Stimulated activated CD4-positive, alpha-beta T cell treated with anti-CD3 and anti-CD28 coated beads, TNF-alpha, amount 100 ng/mL, for 48 hours (primary cell): ENCODE results near the gene TBKBP1.
"Not testable (repeated sequence)": the region's sequence is repeated elsewhere in the genome, so short reads cannot be mapped to it uniquely, and the experiment has no call there.

ENCODE experiments used
- DNase-seq, 3 donors: peaks; one replicate each; pipeline ENCODE4 v3.0.0-alpha.2; 2020; ENCODE audit warnings: low read depth in 3 of 3

TBKBP1 gene

GRCh38 chr17:47676510-47677165, 17.3 kb upstream of the TBKBP1 start:
- no peak for DNase-seq

GRCh38 chr17:47678196-47678595, 15.8 kb upstream of the TBKBP1 start:
- no peak for DNase-seq

- no peak for DNase-seq
These were observed 11.8 kb upstream of the TBKBP1 start for GRCh38 chr17:47682138-47682537.

- not testable (repeated sequence) for DNase-seq
These were observed 11.2 kb upstream of the TBKBP1 start for GRCh38 chr17:47682727-47683126.

GRCh38 chr17:47684025-47684424, 9.9 kb upstream of the TBKBP1 start:
- no peak for DNase-seq

- no peak for DNase-seq
These were observed 9.3 kb upstream of the TBKBP1 start for GRCh38 chr17:47684535-47685193.

- DNase-seq: no peak
These were observed 8.2 kb upstream of the TBKBP1 start for GRCh38 chr17:47685556-47686275.

- DNase-seq: no peak
These were observed 7.7 kb upstream of the TBKBP1 start for GRCh38 chr17:47686276-47686635.

GRCh38 chr17:47686664-47687327, 7.2 kb upstream of the TBKBP1 start:
- no peak for DNase-seq

- DNase-seq: no peak
These were observed 6.7 kb upstream of the TBKBP1 start for GRCh38 chr17:47687328-47687690.

- no peak for DNase-seq
These were observed 6.2 kb upstream of the TBKBP1 start for GRCh38 chr17:47687748-47688147.

- no peak for DNase-seq
These were observed 3.8 kb upstream of the TBKBP1 start for GRCh38 chr17:47690121-47690520.

- no peak for DNase-seq
These were observed 1.6 kb upstream of the TBKBP1 start for GRCh38 chr17:47692137-47692894.

- no peak for DNase-seq
These were observed 848 bp upstream of the TBKBP1 start for GRCh38 chr17:47692895-47693730.

- DNase-seq: peak in 1 of 3 donors; percentile 49
These were observed 844 bp downstream of the TBKBP1 start for GRCh38 chr17:47694581-47695428.

GRCh38 chr17:47695429-47696376, 1.7 kb downstream of the TBKBP1 start:
- DNase-seq: no peak

GRCh38 chr17:47696717-47697642, 3.0 kb downstream of the TBKBP1 start:
- no peak for DNase-seq
